ENCODE data around the gene SH2B3. TPM values are rescaled to one million over a fixed set of nuclear protein-coding genes. Genes with fewer than 3 reads are reported as not detected.

Gene SH2B3
- total and polyA plus RNA-seq, 2 donors (not counting 3 experiments of a cell fraction or from before 2014, with no cell fraction given): 63.1 to 97.9 TPM

GRCh38 chr12:111404362-111405148, 1.2 kb upstream of the SH2B3 start:
- peak; percentile 68 for FAIRE-seq
- H3K4me3 ChIP-seq (replicated peaks in 1 of 3; ENCODE audit: insufficient read depth in 1 of 3, low read depth in 1 of 3, low read length in 3 of 3): peak overlapping the region in 1 of 3 experiments; percentile 31
- POLR2A ChIA-PET: no interaction called here
- no peak overlapping the region for H2AFZ ChIP-seq (ENCODE audit: low read depth, low read length)
- peaks cover 37% of the 10 kb centered on the region for H3K79me2 ChIP-seq (ENCODE audit: control insufficient read depth, insufficient read depth, low read length)
- H3K27me3 ChIP-seq (ENCODE audit: control insufficient read depth in 2 of 2, insufficient read depth in 2 of 2, low read length in 2 of 2): no peaks in the 10 kb centered on the region
- BruUV-seq (replicated peaks): TSS peak; percentile 11
- H4K20me1 ChIP-seq (replicated peaks; ENCODE audit: control insufficient read depth, extremely low read depth, insufficient read depth, low read length): no peaks in the 10 kb centered on the region
- no peaks in the 10 kb centered on the region for H3K9me1 ChIP-seq (replicated peaks; ENCODE audit: control insufficient read depth, extremely low read depth, insufficient read depth, low read length)
- CTCF ChIA-PET: interaction anchor here (1.0 to 4.7 kb wide), 8 partner anchors 8 to 52 kb away, joined by 3 to 83 read pairs (median 6); no protein-coding TSS in a partner anchor
- H3K4me2 ChIP-seq (ENCODE audit: insufficient read depth, low read length): peak overlapping the region; percentile 9
- TF ChIP-seq POLR2A (IDR thresholded peaks at IDR 0.05; ENCODE audit: low read depth, low read length): no peak
- no peak for TF ChIP-seq EZH2 (IDR thresholded peaks at IDR 0.05; ENCODE audit: borderline replicate concordance, low read depth, low read length, severe bottlenecking)
- no peak for TF ChIP-seq MAX (IDR thresholded peaks at IDR 0.05; ENCODE audit: insufficient read depth, insufficient read length)
- TF ChIP-seq MYC (IDR thresholded peaks at IDR 0.05; ENCODE audit: low read depth, low read length): no peak
- TF ChIP-seq FOS (IDR thresholded peaks at IDR 0.05; ENCODE audit: borderline replicate concordance, insufficient read depth, low read length): no peak
- TF ChIP-seq, protein P1, sequence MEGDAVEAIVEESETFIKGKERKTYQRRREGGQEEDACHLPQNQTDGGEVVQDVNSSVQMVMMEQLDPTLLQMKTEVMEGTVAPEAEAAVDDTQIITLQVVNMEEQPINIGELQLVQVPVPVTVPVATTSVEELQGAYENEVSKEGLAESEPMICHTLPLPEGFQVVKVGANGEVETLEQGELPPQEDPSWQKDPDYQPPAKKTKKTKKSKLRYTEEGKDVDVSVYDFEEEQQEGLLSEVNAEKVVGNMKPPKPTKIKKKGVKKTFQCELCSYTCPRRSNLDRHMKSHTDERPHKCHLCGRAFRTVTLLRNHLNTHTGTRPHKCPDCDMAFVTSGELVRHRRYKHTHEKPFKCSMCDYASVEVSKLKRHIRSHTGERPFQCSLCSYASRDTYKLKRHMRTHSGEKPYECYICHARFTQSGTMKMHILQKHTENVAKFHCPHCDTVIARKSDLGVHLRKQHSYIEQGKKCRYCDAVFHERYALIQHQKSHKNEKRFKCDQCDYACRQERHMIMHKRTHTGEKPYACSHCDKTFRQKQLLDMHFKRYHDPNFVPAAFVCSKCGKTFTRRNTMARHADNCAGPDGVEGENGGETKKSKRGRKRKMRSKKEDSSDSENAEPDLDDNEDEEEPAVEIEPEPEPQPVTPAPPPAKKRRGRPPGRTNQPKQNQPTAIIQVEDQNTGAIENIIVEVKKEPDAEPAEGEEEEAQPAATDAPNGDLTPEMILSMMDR (IDR thresholded peaks at IDR 0.05; ENCODE audit: extremely low read depth in 1 of 2, insufficient read depth in 1 of 2, low read depth in 1 of 2, low read length in 2 of 2): no peak
- no peak for TF ChIP-seq POLR2AphosphoS5 (IDR thresholded peaks at IDR 0.05; ENCODE audit: insufficient read depth, low read depth, low read length)
- no peak for TF ChIP-seq GATA2 (IDR thresholded peaks at IDR 0.05; ENCODE audit: insufficient read depth, insufficient read length, low read depth, low read length)
- no peak for TF ChIP-seq JUN (IDR thresholded peaks at IDR 0.05; ENCODE audit: borderline replicate concordance, insufficient read depth, insufficient read length, low read depth)
- DNase-seq (ENCODE audit: low read depth, low spot score): peak; percentile 79
- dilution Hi-C loops (cut with MboI; ENCODE audit: extremely low pct_ligation_motif_present, low sequenced_read_pairs) (no loop called here), intact Hi-C loops (cut with micrococcal nuclease) (loop anchor here (1.0 to 5.0 kb wide), 5 partner anchors 7 to 193 kb away; partner anchors contain the start of gene ATXN2)
- H3K4me1 ChIP-seq (ENCODE audit: control insufficient read depth, extremely low read depth, insufficient read depth, low read length): peaks cover 40% of the 10 kb centered on the region
- H3K9ac ChIP-seq (replicated peaks; ENCODE audit: extremely low read depth, insufficient read depth, low read length): no peak overlapping the region
- peak overlapping the region; percentile 37 for H3K27ac ChIP-seq (ENCODE audit: insufficient read depth, low read depth, low read length)
- H3K9me3 ChIP-seq (replicated peaks; ENCODE audit: control insufficient read depth, insufficient read depth, low read length): no peaks in the 10 kb centered on the region
- H3K36me3 ChIP-seq (ENCODE audit: control insufficient read depth in 2 of 2, extremely low read depth in 1 of 2, insufficient read depth in 2 of 2, low read length in 2 of 2): no peaks in the 10 kb centered on the region

All from endothelial cell of umbilical vein (primary cell).